Pulmonary artery endothelial cell (primary cell): ENCODE measurements around the gene DPY19L2. TPM values are rescaled to one million over a fixed set of nuclear protein-coding genes. Genes with fewer than 3 reads are reported as not detected.
"Not testable (repeated sequence)": the region's sequence is repeated elsewhere in the genome, so short reads cannot be mapped to it uniquely, and the experiment has no call there.

Source experiments
- DNase-seq: peaks from one replicate; pipeline ENCODE4 v3.0.0-alpha.2; 2011; ENCODE audit warnings: low read depth, low spot score
- total RNA-seq: library from RNA; depleted of rRNA; stranded (reverse); fragments of >200 nt; gene quantifications from 2 replicates; pipeline ENCODE4 v1.2.3, GENCODE V29; 2014

Gene DPY19L2
- total RNA-seq, 1 donor from 2014 or later = 0.20 TPM

- not testable (repeated sequence) for DNase-seq
Observed at GRCh38 chr12:63663005-63663404, 5.3 kb downstream of the DPY19L2 start.

DNA sequence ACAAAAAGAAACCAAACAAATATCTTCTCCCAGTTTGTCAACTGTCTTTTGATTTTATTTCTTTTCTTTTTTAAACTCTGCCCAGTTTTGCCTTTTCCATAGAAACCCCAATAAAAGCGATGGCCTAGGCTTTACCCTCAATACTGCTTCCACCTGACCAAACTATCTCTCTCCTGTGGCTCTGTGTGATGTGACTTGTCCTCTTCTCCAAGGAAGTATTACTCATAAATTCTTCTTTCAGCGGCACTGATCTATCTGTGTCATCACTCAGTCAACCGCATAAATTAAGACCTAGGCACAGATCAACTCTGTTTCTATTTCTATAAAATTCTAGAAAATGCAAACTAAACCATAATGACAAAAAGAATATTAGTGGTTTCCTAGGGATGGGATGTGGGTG lies 9.8 kb downstream of the DPY19L2 start:
- not testable (repeated sequence) for DNase-seq

- DNase-seq = not testable (repeated sequence)
Observed at GRCh38 chr12:63656407-63656806, 11.9 kb downstream of the DPY19L2 start.

- not testable (repeated sequence) for DNase-seq
Observed at GRCh38 chr12:63655543-63656257, 12.6 kb downstream of the DPY19L2 start.

DNA sequence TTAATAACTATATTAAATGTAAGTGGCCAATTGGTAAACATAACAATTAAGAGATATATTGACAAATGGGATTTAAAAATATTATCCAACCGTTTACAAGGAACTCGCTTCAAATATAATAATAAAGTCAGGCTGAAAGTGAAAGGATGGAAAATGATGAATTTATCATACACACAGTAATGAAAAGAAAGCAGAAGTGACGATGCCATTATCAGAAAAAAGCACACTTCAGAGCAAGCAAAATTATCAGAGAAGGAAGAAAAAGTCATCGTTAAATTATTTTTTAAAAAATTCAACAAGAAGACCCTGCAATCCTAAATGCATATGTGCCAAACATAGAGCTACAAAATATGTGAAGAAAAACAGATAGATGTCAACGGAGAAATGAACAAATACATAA lies 13.8 kb downstream of the DPY19L2 start:
- not testable (repeated sequence) for DNase-seq

- not testable (repeated sequence) for DNase-seq
Observed at GRCh38 chr12:63649517-63649916, 18.8 kb downstream of the DPY19L2 start.

- not testable (repeated sequence) for DNase-seq
Observed at GRCh38 chr12:63643381-63644140, 24.7 kb downstream of the DPY19L2 start.

DNA sequence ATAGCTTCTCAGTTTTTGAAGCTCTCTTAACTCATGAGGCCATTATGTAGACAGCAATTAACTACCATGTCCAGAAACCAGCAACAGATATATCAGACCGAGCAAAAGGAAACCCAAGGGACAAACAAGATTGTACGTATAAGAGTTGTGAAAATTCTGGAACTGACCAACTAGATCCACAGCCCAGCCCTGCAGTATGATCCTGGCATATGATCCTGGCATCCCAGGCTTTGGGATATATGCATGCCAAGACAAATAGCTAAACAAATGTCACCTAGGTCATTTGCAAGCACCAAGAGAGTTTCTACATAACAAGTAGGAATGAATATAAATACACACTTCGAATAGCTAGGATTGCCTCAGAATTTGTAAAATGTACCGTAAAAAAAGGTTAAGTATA lies 44.0 kb downstream of the DPY19L2 start:
- not testable (repeated sequence) for DNase-seq

- DNase-seq = not testable (repeated sequence)
Observed at GRCh38 chr12:63615544-63615943, 52.7 kb downstream of the DPY19L2 start.

DNA sequence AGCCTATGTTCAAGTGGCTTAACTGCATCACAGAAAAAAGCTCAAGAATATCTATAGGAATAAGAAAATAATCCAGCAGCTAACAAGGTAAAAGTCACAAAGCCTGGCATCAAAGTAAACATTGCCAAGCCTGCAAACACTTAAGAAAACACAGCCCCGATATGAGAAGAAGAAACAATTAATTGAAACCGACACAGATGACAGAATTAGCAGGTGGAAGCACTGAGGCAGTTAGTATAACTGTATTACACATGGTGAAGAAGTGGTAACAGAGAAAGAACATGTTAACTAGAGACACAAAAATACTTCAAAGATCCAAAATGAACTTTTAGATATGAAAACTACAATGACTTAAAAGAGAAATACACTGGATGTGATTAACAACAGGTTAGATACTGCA lies 57.0 kb downstream of the DPY19L2 start:
- not testable (repeated sequence) for DNase-seq

- not testable (repeated sequence) for DNase-seq
Observed at GRCh38 chr12:63609281-63609680, 59.0 kb downstream of the DPY19L2 start.

DNA sequence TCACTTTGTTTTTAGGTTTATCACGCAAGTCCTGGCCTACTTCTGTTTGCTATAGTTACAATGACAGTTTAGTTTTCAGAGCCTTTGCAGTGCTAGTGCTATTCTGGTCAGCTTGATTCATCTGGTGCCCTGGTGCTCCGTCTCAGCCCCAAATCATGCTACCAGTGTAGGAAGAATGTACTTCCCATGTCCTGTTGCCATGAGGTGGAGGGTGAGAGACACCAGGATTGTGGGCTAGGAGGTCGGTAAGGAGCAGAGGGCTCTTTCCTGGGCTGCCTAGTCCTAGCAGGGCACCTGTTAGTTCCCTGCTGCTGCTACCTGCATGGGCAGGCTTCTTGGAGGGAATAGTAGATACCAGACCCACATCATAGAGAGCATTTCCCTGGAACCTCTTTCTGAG lies 63.3 kb downstream of the DPY19L2 start:
- not testable (repeated sequence) for DNase-seq

DNA sequence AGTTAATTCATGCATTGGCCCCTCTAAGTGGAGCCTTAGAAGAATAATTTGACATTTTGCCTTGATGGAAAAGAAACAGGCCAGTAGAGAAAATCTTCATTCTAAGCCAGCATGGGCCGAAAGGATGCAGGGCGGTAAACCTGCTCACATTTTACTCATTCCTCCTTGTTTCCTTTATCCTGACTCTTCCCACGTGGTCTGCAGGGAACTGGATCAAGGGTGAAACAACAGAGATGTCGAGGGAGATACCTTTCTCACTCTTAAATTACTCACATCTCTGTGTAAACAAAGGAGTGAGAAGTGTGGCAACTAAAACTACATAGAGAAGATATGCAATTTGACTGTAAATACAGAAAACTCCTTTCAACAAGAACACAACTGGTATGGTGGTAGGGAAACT lies 73.5 kb downstream of the DPY19L2 start:
- not testable (repeated sequence) for DNase-seq

DNA sequence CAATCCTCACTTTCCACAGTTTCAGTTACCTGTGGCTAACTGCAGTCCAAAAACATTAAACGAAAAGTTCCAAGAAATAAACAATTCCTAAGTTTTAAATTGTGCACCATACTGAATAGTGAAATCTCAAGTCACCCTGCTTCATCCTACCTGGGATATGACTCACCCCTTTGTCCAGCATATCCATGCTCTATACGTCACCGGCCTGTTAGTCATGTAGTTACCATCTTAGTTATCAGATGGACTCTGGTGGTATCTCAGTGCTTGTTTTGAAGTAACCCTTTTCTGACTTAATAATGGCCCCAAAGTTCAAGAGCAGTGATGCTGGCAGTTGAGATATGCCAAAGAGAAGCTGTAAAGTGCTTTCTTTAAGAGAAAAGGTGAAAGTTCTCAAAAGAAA lies 83.9 kb downstream of the DPY19L2 start:
- not testable (repeated sequence) for DNase-seq

DNA sequence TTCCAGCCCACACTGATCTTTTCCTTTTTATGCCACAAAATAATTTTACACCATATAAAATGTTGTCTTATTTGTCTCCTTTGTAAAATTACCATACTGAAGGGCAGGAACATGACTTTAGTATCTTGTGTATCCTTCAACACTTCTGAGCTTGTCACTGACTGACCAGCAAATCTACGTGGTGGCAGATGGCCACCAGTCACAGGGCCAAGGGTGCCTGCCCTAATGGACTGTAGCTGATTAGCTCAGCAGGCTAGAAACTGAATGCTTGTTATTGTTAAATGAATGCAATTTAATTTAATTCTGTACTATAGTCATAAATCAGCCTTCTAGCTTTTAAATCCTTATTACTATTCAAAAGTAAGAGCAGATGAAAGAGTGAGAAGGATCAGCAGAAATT lies 85.0 kb downstream of the DPY19L2 start:
- DNase-seq = not testable (repeated sequence)

- DNase-seq = not testable (repeated sequence)
Observed at GRCh38 chr12:63577631-63578030, 90.7 kb downstream of the DPY19L2 start.

DNA sequence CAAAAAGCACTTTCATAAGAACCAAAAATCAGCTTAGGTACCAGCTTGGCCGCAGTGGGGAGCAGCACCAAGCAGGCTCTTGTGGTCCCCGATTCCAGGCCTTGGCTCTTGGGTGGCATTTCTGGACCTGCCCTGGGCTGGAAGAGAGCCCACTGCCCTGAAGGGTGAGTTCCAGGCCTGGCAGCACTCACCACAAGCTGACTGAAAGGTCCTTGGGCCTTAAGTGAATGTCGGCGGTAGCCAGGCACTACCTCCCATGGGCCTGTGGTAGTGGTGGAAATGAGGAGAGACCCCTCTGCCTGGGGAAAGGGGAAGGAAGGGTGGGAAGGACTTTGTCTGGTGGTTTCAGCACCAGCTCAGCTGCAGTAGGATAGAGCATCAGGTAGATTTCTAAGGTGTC lies 96.3 kb downstream of the DPY19L2 start:
- not testable (repeated sequence) for DNase-seq

- not testable (repeated sequence) for DNase-seq
Observed at GRCh38 chr12:63558445-63558844, 109.8 kb downstream of the DPY19L2 start.

- DNase-seq = not testable (repeated sequence)
Observed at GRCh38 chr12:63551397-63551796, 116.9 kb downstream of the DPY19L2 start.

- DNase-seq = not testable (repeated sequence)
Observed at GRCh38 chr12:63549034-63549433, 119.3 kb downstream of the DPY19L2 start.

GRCh38 chr12:63545298-63545916 lies 122.9 kb downstream of the DPY19L2 start:
- not testable (repeated sequence) for DNase-seq

DNA sequence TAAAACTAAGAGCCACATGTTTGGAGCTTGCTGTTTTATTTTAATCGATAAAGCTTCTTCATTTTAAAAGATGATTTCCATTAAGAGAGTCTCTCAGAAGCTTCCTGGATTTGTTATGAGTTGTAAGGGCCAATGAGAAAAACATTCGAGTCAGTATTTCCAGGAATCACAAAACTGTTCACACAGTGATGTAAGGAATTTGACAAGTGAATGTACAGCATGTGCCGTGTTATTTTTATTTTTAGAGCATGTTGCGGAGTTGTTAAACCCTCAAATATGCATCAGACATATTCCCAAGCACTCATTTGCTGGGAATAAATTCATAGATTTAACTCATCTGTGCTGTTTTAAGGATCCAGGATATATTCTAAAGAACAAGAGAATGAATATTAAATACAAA lies 129.6 kb downstream of the DPY19L2 start:
- DNase-seq = not testable (repeated sequence)
